Progenitor cell of endocrine pancreas (in vitro differentiated cells): ENCODE results near the gene FGF19. TPM values are rescaled to one million over a fixed set of nuclear protein-coding genes. Genes with fewer than 3 reads are reported as not detected.

Experiments
- DNase-seq: peaks from one replicate; pipeline ENCODE4 v3.0.0; 2021; ENCODE audit warnings: low spot score; ENCODE audit not compliant: unreplicated experiment
- H3K27ac Mint-ChIP-seq: 2 replicates; pipeline ENCODE4 v1.8.0; 2021; ENCODE audit warnings: mild to moderate bottlenecking, moderate library complexity, mixed read lengths
- H3K27me3 Mint-ChIP-seq: 2 replicates; pipeline ENCODE4 v1.8.0; 2021; ENCODE audit warnings: mixed read lengths
- H3K36me3 Mint-ChIP-seq: 2 replicates; pipeline ENCODE4 v1.8.0; 2022; ENCODE audit warnings: mixed read lengths; ENCODE audit not compliant: insufficient read depth
- H3K4me1 Mint-ChIP-seq: 2 replicates; pipeline ENCODE4 v1.8.0; 2021; ENCODE audit warnings: low read depth, mixed read lengths
- H3K4me3 Mint-ChIP-seq: 2 replicates; pipeline ENCODE4 v1.8.0; 2021; ENCODE audit warnings: low read depth, mild to moderate bottlenecking, moderate library complexity, mixed read lengths
- H3K9me3 Mint-ChIP-seq: 2 replicates; pipeline ENCODE4 v1.8.0; 2021; ENCODE audit warnings: low read depth, mixed read lengths
- CTCF ChIP-seq: fragments of 200-600 bp; sonication (generic); IDR thresholded peaks from one replicate; pipeline ENCODE4 v1.5.0; 2021; ENCODE audit warnings: antibody characterized with exemption, mild to moderate bottlenecking; ENCODE audit not compliant: unreplicated experiment
- long read RNA-seq: library from polyadenylated mRNA; unstranded; transcript quantifications from one replicate; pipeline ENCODE4 v2.0.0, GENCODE V29; 2020
- total RNA-seq: library from RNA; stranded (reverse); gene quantifications from 2 replicates; pipeline ENCODE4 v1.2.1, GENCODE V29; 2021

The FGF19 gene, protein sequence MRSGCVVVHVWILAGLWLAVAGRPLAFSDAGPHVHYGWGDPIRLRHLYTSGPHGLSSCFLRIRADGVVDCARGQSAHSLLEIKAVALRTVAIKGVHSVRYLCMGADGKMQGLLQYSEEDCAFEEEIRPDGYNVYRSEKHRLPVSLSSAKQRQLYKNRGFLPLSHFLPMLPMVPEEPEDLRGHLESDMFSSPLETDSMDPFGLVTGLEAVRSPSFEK
- total RNA-seq: not detected in 2 replicates
- long read RNA-seq: 0 reads

DNA sequence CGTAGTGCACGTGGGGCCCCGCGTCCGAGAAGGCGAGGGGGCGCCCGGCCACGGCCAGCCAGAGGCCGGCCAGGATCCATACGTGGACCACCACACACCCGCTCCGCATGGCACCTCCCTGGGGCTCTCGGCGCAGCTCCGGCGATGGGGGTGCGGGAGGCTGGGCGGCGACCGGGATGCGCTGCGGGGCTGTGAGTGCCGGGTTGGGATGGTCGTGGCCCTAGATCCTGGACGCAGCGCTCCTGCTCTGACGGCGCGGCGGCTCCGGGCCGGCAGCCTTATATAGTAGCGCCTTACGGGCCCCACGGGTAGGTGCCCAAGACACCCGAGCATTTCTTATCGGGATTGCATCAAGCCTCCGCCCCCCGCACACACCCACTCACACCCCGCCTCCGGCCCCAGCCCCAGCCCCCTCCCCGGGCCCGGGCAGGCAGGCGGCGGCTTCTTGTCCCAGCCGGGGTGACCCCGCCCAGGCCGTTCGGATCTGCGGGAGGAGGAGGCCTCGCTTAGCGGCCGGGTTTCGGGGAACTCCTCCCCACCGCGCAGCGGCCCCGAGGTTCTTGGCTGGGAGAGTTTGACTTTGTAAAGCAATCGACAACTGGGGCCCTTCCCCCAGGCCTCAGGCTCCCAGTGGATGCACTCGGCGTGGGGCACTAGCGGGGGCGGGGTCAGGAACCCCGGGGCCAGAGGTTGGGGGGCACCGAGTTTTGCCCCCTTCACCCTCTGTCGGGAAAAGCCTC lies at the start of gene FGF19:
Gene FGF19, minus strand, starts transcription at position 255 of the 740 bp plus-strand sequence. Its CDS starts 146 bp downstream, at position 109.
- Mint-ChIP-seq H3K27ac (peak within 1 kb of the TSS; percentile 69), H3K4me1 (peaks cover 13% of the 10 kb centered on the region), H3K4me3 (peak within 1 kb of the TSS; percentile 59), H3K9me3 (no peaks in the 10 kb centered on the region), H3K27me3 (peaks cover 54% of the 10 kb centered on the region), H3K36me3 (no peaks in the 10 kb centered on the region)
- no peak for TF ChIP-seq CTCF
- DNase-seq: no peak

GRCh38 chr11:69752890-69753289 lies 49.1 kb upstream of the FGF19 start:
- no peak for DNase-seq
- TF ChIP-seq CTCF: no peak

GRCh38 chr11:69750875-69751597 lies 47.2 kb upstream of the FGF19 start:
- H3K27ac Mint-ChIP-seq: no peak overlapping the region
- H3K4me1 Mint-ChIP-seq: no peaks in the 10 kb centered on the region

More at GRCh38 chr11:69752890-69753289, 49.1 kb upstream of the FGF19 start:
- Mint-ChIP-seq H3K27ac (no peak overlapping the region), H3K4me1 (no peaks in the 10 kb centered on the region), H3K36me3 (no peaks in the 10 kb centered on the region), H3K9me3 (peaks cover 7% of the 10 kb centered on the region), H3K4me3 (no peak overlapping the region), H3K27me3 (peaks cover 16% of the 10 kb centered on the region)

DNA sequence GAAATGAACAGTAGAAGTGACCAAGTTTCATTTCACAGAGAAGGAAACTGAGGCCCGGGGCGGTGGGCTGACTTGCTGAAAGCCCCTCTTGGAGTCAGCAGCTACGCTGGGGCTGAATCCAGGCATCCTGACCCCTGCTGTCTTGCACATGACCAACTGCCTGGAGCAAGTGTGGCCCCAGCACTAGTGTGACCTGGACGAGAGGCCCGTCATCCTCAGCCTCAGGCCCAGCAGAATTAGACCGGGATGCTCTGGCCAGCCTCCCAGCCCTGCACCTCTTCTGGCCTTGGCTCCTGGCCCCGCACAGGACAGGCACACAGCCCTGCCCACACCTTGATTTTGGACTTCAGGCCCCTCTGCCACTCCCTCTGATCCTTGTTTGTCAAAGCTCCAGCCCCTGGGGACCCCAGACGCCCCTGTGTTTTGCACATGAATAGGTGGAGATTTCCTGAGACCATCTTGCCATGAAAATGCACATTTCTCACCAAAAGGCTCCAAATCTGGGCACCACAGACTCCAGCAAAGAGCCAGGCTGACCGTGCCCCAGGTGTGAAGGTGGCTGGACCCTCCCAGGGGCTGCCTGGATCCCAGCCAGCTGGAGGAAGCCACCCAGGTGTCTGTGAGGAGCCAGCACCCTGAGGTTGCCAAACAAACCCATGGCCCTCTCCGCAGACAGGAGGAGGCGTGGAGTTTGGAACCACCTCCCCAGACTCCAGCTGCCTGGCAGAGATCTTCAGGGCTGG lies 46.5 kb upstream of the FGF19 start:
- Mint-ChIP-seq H3K4me3 (no peak overlapping the region), H3K27ac (no peak overlapping the region), H3K4me1 (no peaks in the 10 kb centered on the region), H3K9me3 (no peaks in the 10 kb centered on the region), H3K36me3 (no peaks in the 10 kb centered on the region), H3K27me3 (peaks cover 15% of the 10 kb centered on the region)
- no peak for DNase-seq
- no peak for TF ChIP-seq CTCF

More at GRCh38 chr11:69750875-69751597, 47.2 kb upstream of the FGF19 start:
- DNase-seq: no peak
- no peak for TF ChIP-seq CTCF
- no peak overlapping the region for H3K4me3 Mint-ChIP-seq
- peaks cover 12% of the 10 kb centered on the region for H3K27me3 Mint-ChIP-seq
- peaks cover 2% of the 10 kb centered on the region for H3K9me3 Mint-ChIP-seq
- no peaks in the 10 kb centered on the region for H3K36me3 Mint-ChIP-seq
